Mammary epithelial cell (primary cell): ENCODE data around the gene RNF41.

Experiments used
- EZH2 ChIP-seq: IDR thresholded peaks from 2 replicates; pipeline ENCODE4 v1.6.1; 2012; ENCODE audit warnings: low read length, inconsistent platforms, borderline replicate concordance
- TF ChIP-seq, protein P1 (sequence below), 2 donors: IDR thresholded peaks in 1 of 2; conservative IDR thresholded peaks in 1 of 2; 2 replicates each; pipeline ENCODE4 v1.5.1; 2011 to 2012; ENCODE audit warnings: inconsistent platforms in 2 of 2, low read length in 2 of 2, mild to moderate bottlenecking in 2 of 2, control low read depth in 1 of 2, low read depth in 1 of 2; ENCODE audit not compliant: insufficient read depth in 1 of 2; ENCODE audit errors: extremely low read depth in 1 of 2

DNA sequence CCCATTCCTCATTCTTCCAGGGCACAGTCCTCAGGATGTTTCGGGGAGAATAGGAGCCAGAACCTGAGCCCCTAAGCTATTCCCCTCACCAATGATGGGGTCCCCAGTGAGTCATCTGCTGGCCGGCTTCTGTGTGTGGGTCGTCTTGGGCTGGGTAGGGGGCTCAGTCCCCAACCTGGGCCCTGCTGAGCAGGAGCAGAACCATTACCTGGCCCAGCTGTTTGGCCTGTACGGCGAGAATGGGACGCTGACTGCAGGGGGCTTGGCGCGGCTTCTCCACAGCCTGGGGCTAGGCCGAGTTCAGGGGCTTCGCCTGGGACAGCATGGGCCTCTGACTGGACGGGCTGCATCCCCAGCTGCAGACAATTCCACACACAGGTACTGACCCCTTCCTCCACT lies 9.5 kb upstream of the RNF41 start:
- TF ChIP-seq, protein P1, sequence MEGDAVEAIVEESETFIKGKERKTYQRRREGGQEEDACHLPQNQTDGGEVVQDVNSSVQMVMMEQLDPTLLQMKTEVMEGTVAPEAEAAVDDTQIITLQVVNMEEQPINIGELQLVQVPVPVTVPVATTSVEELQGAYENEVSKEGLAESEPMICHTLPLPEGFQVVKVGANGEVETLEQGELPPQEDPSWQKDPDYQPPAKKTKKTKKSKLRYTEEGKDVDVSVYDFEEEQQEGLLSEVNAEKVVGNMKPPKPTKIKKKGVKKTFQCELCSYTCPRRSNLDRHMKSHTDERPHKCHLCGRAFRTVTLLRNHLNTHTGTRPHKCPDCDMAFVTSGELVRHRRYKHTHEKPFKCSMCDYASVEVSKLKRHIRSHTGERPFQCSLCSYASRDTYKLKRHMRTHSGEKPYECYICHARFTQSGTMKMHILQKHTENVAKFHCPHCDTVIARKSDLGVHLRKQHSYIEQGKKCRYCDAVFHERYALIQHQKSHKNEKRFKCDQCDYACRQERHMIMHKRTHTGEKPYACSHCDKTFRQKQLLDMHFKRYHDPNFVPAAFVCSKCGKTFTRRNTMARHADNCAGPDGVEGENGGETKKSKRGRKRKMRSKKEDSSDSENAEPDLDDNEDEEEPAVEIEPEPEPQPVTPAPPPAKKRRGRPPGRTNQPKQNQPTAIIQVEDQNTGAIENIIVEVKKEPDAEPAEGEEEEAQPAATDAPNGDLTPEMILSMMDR (conservative IDR thresholded peaks at IDR 0.05 in 1 of 2, IDR thresholded peaks at IDR 0.05 in 1 of 2; ENCODE audit: extremely low read depth in 1 of 2, insufficient read depth in 1 of 2, low read depth in 1 of 2, low read length in 2 of 2), result no peak
- TF ChIP-seq EZH2, result no peak
